GM21576 (cell line): ENCODE results near the gene POT1.
"Not testable (repeated sequence)": the region's sequence is repeated elsewhere in the genome, so short reads cannot be mapped to it uniquely, and the experiment has no call there.

Experiments
- ATAC-seq: cut with Tn5 transposase; IDR thresholded peaks from one replicate; pipeline ENCODE4 v1.9.1; 2021; ENCODE audit warnings: mild to moderate bottlenecking, moderate library complexity; ENCODE audit not compliant: unreplicated experiment

Gene POT1

GRCh38 chr7:124929467-124930172 lies at the start of gene POT1:
TSS of gene POT1 (minus strand) at chr7:124929825. CDS start at chr7:124897173, 32,652 bp downstream.
- ATAC-seq: peak; percentile 100

- ATAC-seq: not testable (repeated sequence)
These were observed 45.5 kb upstream of the POT1 start for GRCh38 chr7:124975131-124975530.

- ATAC-seq: no peak
These were observed 35.9 kb upstream of the POT1 start for GRCh38 chr7:124965553-124965952.

- no peak for ATAC-seq
These were observed 30.1 kb upstream of the POT1 start for GRCh38 chr7:124959676-124960075.

- not testable (repeated sequence) for ATAC-seq
These were observed 28.3 kb upstream of the POT1 start for GRCh38 chr7:124957952-124958351.

- ATAC-seq: no peak
These were observed 26.5 kb upstream of the POT1 start for GRCh38 chr7:124956160-124956559.

- no peak for ATAC-seq
These were observed 25.2 kb upstream of the POT1 start for GRCh38 chr7:124954790-124955189.

GRCh38 chr7:124945680-124946079 lies 16.1 kb upstream of the POT1 start:
- ATAC-seq: no peak

GRCh38 chr7:124943472-124943871 lies 13.8 kb upstream of the POT1 start:
- ATAC-seq: no peak

GRCh38 chr7:124942399-124942798 lies 12.8 kb upstream of the POT1 start:
- no peak for ATAC-seq

- ATAC-seq: no peak
These were observed 10.7 kb upstream of the POT1 start for GRCh38 chr7:124940306-124940705.

- ATAC-seq: no peak
These were observed 8.5 kb upstream of the POT1 start for GRCh38 chr7:124938128-124938527.

- ATAC-seq: no peak
These were observed 7.5 kb upstream of the POT1 start for GRCh38 chr7:124937076-124937475.

- no peak for ATAC-seq
These were observed 5.2 kb upstream of the POT1 start for GRCh38 chr7:124934841-124935240.

GRCh38 chr7:124930655-124931597 lies 1.3 kb upstream of the POT1 start:
- ATAC-seq: no peak

- no peak for ATAC-seq
These were observed 573 bp upstream of the POT1 start for GRCh38 chr7:124930173-124930623.

- ATAC-seq: no peak
These were observed 4.7 kb downstream of the POT1 start for GRCh38 chr7:124924906-124925305.

- no peak for ATAC-seq
These were observed 7.4 kb downstream of the POT1 start for GRCh38 chr7:124922200-124922599.

GRCh38 chr7:124919841-124920240 lies 9.8 kb downstream of the POT1 start:
- ATAC-seq: no peak

GRCh38 chr7:124918662-124919061 lies 11.0 kb downstream of the POT1 start:
- peak; percentile 73 for ATAC-seq

GRCh38 chr7:124915242-124915641 lies 14.4 kb downstream of the POT1 start:
- peak; percentile 49 for ATAC-seq

- ATAC-seq: peak; percentile 57
These were observed 15.3 kb downstream of the POT1 start for GRCh38 chr7:124914298-124914697.
